Measurements from ENCODE around the gene MRPL48.
"Not testable (repeated sequence)": the region's sequence is repeated elsewhere in the genome, so short reads cannot be mapped to it uniquely, and the experiment has no call there.

Gene MRPL48

GRCh38 chr11:73869332-73869949, 81.8 kb downstream of the MRPL48 start:
- peaks cover 45% of the 10 kb centered on the region for H3K36me3 ChIP-seq (ENCODE audit: control insufficient read depth, insufficient read depth, low read length)
- no peak overlapping the region for H3K4me3 ChIP-seq (ENCODE audit: low read depth, low read length)
- no peaks in the 10 kb centered on the region for H3K9me3 ChIP-seq (ENCODE audit: control insufficient read depth, insufficient read depth, low read depth, low read length)
- H3K9ac ChIP-seq (ENCODE audit: low read length) = no peak overlapping the region
- no peak overlapping the region for H3K27ac ChIP-seq (ENCODE audit: low read depth, low read length)
- no peaks in the 10 kb centered on the region for H3K4me1 ChIP-seq (ENCODE audit: control insufficient read depth, insufficient read depth, low read length)
- H3K27me3 ChIP-seq (ENCODE audit: control insufficient read depth, insufficient read depth, low read length) = no peaks in the 10 kb centered on the region

GRCh38 chr11:73870261-73870660, 82.6 kb downstream of the MRPL48 start:
- no peak overlapping the region for H3K9ac ChIP-seq (ENCODE audit: low read length)
- no peak overlapping the region for H3K4me3 ChIP-seq (ENCODE audit: low read depth, low read length)
- no peaks in the 10 kb centered on the region for H3K9me3 ChIP-seq (ENCODE audit: control insufficient read depth, insufficient read depth, low read depth, low read length)
- no peaks in the 10 kb centered on the region for H3K27me3 ChIP-seq (ENCODE audit: control insufficient read depth, insufficient read depth, low read length)
- peaks cover 48% of the 10 kb centered on the region for H3K36me3 ChIP-seq (ENCODE audit: control insufficient read depth, insufficient read depth, low read length)
- H3K4me1 ChIP-seq (ENCODE audit: control insufficient read depth, insufficient read depth, low read length) = peaks cover 3% of the 10 kb centered on the region
- no peak overlapping the region for H3K27ac ChIP-seq (ENCODE audit: low read depth, low read length)

GRCh38 chr11:73872749-73873357, 85.2 kb downstream of the MRPL48 start:
- H3K4me3 ChIP-seq (ENCODE audit: low read depth, low read length) = no peak overlapping the region
- no peak overlapping the region for H3K9ac ChIP-seq (ENCODE audit: low read length)
- peaks cover 6% of the 10 kb centered on the region for H3K4me1 ChIP-seq (ENCODE audit: control insufficient read depth, insufficient read depth, low read length)
- no peaks in the 10 kb centered on the region for H3K27me3 ChIP-seq (ENCODE audit: control insufficient read depth, insufficient read depth, low read length)
- H3K9me3 ChIP-seq (ENCODE audit: control insufficient read depth, insufficient read depth, low read depth, low read length) = no peaks in the 10 kb centered on the region
- H3K27ac ChIP-seq (ENCODE audit: low read depth, low read length) = no peak overlapping the region
- peaks cover 48% of the 10 kb centered on the region for H3K36me3 ChIP-seq (ENCODE audit: control insufficient read depth, insufficient read depth, low read length)

GRCh38 chr11:73875380-73875779, 87.7 kb downstream of the MRPL48 start:
- no peak overlapping the region for H3K27ac ChIP-seq (ENCODE audit: low read depth, low read length)
- H3K36me3 ChIP-seq (ENCODE audit: control insufficient read depth, insufficient read depth, low read length) = peaks cover 45% of the 10 kb centered on the region
- H3K4me3 ChIP-seq (ENCODE audit: low read depth, low read length) = peak overlapping the region; percentile 94
- H3K27me3 ChIP-seq (ENCODE audit: control insufficient read depth, insufficient read depth, low read length) = no peaks in the 10 kb centered on the region
- H3K9ac ChIP-seq (ENCODE audit: low read length) = peak overlapping the region; percentile 93
- peaks cover 6% of the 10 kb centered on the region for H3K4me1 ChIP-seq (ENCODE audit: control insufficient read depth, insufficient read depth, low read length)
- no peaks in the 10 kb centered on the region for H3K9me3 ChIP-seq (ENCODE audit: control insufficient read depth, insufficient read depth, low read depth, low read length)

DNA sequence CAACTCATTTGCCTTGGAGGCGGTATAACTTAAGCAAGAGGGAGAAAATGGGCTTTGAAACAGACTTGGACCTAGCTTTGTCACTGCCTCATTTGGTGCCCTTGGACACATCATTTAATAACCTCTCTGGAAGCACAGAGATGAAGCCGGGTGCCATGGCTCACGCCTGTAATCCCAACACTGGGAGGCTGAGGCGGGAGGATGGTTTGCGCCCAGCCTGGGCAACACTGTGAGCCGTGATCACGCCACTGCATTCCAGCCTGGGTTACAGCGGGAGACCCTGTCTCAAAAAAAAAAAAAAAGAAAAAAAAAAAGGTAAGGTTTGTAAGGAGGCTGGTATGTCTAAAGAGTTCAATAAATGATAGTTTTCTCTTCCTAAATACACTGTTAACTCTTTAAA, 88.2 kb downstream of the MRPL48 start:
- Histone ChIP-seq H3K9me3 (ENCODE audit: control insufficient read depth, insufficient read depth, low read depth, low read length) (no peaks in the 10 kb centered on the region), H3K27ac (ENCODE audit: low read depth, low read length) (peak overlapping the region; percentile 80), H3K4me1 (ENCODE audit: control insufficient read depth, insufficient read depth, low read length) (peaks cover 6% of the 10 kb centered on the region), H3K9ac (ENCODE audit: low read length) (peak overlapping the region; percentile 93), H3K4me3 (ENCODE audit: low read depth, low read length) (peak overlapping the region; percentile 94), H3K27me3 (ENCODE audit: control insufficient read depth, insufficient read depth, low read length) (no peaks in the 10 kb centered on the region), H3K36me3 (ENCODE audit: control insufficient read depth, insufficient read depth, low read length) (peaks cover 44% of the 10 kb centered on the region)

DNA sequence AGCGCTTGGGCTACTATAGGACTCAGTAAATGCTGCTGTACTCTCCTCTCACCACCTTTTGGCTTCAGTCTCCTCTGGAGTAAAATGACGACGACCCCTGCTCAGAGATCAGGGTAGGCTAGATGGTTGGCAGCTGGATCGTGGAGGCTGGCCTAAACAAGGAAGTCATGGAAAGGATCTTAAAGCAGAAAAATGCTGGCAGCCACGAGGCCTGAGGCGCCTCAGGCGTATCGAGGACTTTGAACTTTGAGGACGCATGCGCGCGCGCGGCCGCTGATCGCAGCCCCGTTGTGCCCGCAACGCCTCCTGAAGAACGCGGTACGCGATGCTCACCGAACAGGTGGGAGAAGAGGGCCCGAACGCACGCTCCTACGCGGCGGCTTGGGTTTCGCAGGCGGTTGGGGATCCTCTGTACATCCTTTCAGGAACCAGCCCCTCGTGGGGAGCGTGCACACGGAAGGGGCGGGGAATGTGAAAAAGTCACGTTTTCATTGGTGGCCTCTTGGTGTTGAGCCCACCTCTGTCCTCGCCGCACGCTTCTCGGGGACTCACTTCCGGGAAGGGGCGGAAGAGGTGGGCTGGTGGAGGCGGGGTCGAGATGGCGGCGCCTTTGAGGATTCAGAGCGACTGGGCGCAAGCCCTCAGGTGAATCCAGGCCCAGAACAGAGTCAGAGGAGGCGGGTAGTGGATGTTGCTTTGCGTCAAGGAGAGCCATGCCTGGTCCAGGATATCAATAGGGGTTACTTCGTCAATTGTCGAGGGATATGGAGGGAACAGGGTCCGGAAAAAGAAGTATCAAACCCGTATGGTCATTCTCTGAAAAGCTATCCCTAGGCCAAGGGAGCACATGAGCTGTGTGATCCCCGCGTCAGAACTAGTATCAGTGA, 89.0 kb downstream of the MRPL48 start, which contains the start of the genes COA4 and PAAF1:
TSS of gene COA4 (minus strand) at position 423 of the 887 bp plus-strand sequence. CDS start 3,468 bp downstream, outside the sequence.
TSS of gene PAAF1 (plus strand) at position 576 of the 887 bp plus-strand sequence. CDS start at position 599, 23 bp downstream.
- H3K4me1 ChIP-seq (ENCODE audit: control insufficient read depth, insufficient read depth, low read length) = peaks cover 6% of the 10 kb centered on the region
- peak within 1 kb of the TSS; percentile 94 for H3K4me3 ChIP-seq (ENCODE audit: low read depth, low read length)
- H3K9me3 ChIP-seq (ENCODE audit: control insufficient read depth, insufficient read depth, low read depth, low read length) = no peaks in the 10 kb centered on the region
- peak within 1 kb of the TSS; percentile 80 for H3K27ac ChIP-seq (ENCODE audit: low read depth, low read length)
- H3K27me3 ChIP-seq (ENCODE audit: control insufficient read depth, insufficient read depth, low read length) = no peaks in the 10 kb centered on the region
- H3K36me3 ChIP-seq (ENCODE audit: control insufficient read depth, insufficient read depth, low read length) = peaks cover 37% of the 10 kb centered on the region
- peak within 1 kb of the TSS; percentile 93 for H3K9ac ChIP-seq (ENCODE audit: low read length)

- Histone ChIP-seq H3K36me3 (ENCODE audit: control insufficient read depth, insufficient read depth, low read length) (peaks cover 23% of the 10 kb centered on the region), H3K27ac (ENCODE audit: low read depth, low read length) (no peak overlapping the region), H3K9me3 (ENCODE audit: control insufficient read depth, insufficient read depth, low read depth, low read length) (no peaks in the 10 kb centered on the region), H3K9ac (ENCODE audit: low read length) (no peak overlapping the region), H3K4me1 (ENCODE audit: control insufficient read depth, insufficient read depth, low read length) (peaks cover 6% of the 10 kb centered on the region), H3K27me3 (ENCODE audit: control insufficient read depth, insufficient read depth, low read length) (no peaks in the 10 kb centered on the region), H3K4me3 (ENCODE audit: low read depth, low read length) (no peak overlapping the region)
Measured at GRCh38 chr11:73878771-73879170, 91.1 kb downstream of the MRPL48 start.

DNA sequence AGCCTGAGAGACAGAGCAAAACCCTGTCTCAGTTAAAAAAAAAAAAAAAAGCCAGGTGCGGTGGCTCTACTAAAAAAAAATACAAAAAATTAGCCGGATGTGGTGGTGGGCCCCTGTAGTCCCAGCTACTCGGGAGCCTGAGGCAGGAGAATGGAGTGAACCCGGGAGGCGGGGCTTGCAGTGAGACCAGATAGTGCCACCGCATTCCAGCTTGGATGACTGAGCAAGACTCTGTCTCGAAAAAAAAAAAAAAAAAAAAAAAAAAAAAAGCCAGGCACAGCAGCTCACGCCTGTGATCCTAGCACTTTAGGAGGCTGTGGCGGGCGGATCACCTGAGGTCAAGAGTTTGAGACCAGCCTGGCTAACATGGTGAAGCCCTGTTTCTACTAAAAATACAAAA, 92.8 kb downstream of the MRPL48 start:
- peaks cover 13% of the 10 kb centered on the region; the same call in 1 of the 2 replicates for H3K36me3 ChIP-seq (ENCODE audit: control insufficient read depth, insufficient read depth, low read length)
- not testable (repeated sequence) for H3K4me1 ChIP-seq (ENCODE audit: control insufficient read depth, insufficient read depth, low read length); H3K9ac ChIP-seq (ENCODE audit: low read length); H3K27ac ChIP-seq (ENCODE audit: low read depth, low read length); H3K9me3 ChIP-seq (ENCODE audit: control insufficient read depth, insufficient read depth, low read depth, low read length); H3K27me3 ChIP-seq (ENCODE audit: control insufficient read depth, insufficient read depth, low read length); H3K4me3 ChIP-seq (ENCODE audit: low read depth, low read length)

- H3K9ac ChIP-seq (ENCODE audit: low read length) = no peak overlapping the region
- no peaks in the 10 kb centered on the region for H3K27me3 ChIP-seq (ENCODE audit: control insufficient read depth, insufficient read depth, low read length)
- H3K4me3 ChIP-seq (ENCODE audit: low read depth, low read length) = no peak overlapping the region
- no peaks in the 10 kb centered on the region for H3K4me1 ChIP-seq (ENCODE audit: control insufficient read depth, insufficient read depth, low read length)
- H3K27ac ChIP-seq (ENCODE audit: low read depth, low read length) = no peak overlapping the region
- no peaks in the 10 kb centered on the region for H3K9me3 ChIP-seq (ENCODE audit: control insufficient read depth, insufficient read depth, low read depth, low read length)
- H3K36me3 ChIP-seq (ENCODE audit: control insufficient read depth, insufficient read depth, low read length) = peaks cover 22% of the 10 kb centered on the region
Measured at GRCh38 chr11:73883856-73884255, 96.2 kb downstream of the MRPL48 start.

DNA sequence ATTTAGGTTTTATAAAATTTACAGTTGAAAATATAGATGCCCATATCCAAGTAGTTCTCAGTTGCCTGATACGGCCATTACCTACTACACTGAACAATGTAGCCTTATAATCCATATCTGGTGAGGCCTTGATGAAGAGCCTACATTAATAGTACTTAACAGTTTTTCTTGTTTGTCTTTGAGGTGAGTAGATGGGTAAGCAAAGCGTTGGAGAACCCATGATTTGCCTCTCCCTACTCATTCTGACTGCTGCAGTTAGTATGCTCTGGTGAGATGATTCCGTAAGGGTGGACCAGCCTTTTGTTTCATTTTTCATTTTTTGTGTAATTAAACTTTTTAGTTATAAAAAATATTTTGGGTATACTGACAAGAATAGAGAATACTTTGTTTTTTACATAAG, 100.6 kb downstream of the MRPL48 start:
- H3K27me3 ChIP-seq (ENCODE audit: control insufficient read depth, insufficient read depth, low read length) = no peaks in the 10 kb centered on the region

GRCh38 chr11:73889019-73889418, 101.3 kb downstream of the MRPL48 start:
- no peak overlapping the region for H3K9ac ChIP-seq (ENCODE audit: low read length)
- H3K4me3 ChIP-seq (ENCODE audit: low read depth, low read length) = no peak overlapping the region
- H3K27ac ChIP-seq (ENCODE audit: low read depth, low read length) = no peak overlapping the region
- no peaks in the 10 kb centered on the region for H3K27me3 ChIP-seq (ENCODE audit: control insufficient read depth, insufficient read depth, low read length)
- H3K4me1 ChIP-seq (ENCODE audit: control insufficient read depth, insufficient read depth, low read length) = no peaks in the 10 kb centered on the region
- H3K36me3 ChIP-seq (ENCODE audit: control insufficient read depth, insufficient read depth, low read length) = peaks cover 39% of the 10 kb centered on the region
- H3K9me3 ChIP-seq (ENCODE audit: control insufficient read depth, insufficient read depth, low read depth, low read length) = no peaks in the 10 kb centered on the region

More for the DNA sequence above, 100.6 kb downstream of the MRPL48 start:
- no peak overlapping the region for H3K9ac ChIP-seq (ENCODE audit: low read length)
- peaks cover 46% of the 10 kb centered on the region for H3K36me3 ChIP-seq (ENCODE audit: control insufficient read depth, insufficient read depth, low read length)
- H3K4me1 ChIP-seq (ENCODE audit: control insufficient read depth, insufficient read depth, low read length) = no peaks in the 10 kb centered on the region
- H3K27ac ChIP-seq (ENCODE audit: low read depth, low read length) = no peak overlapping the region
- no peak overlapping the region for H3K4me3 ChIP-seq (ENCODE audit: low read depth, low read length)
- H3K9me3 ChIP-seq (ENCODE audit: control insufficient read depth, insufficient read depth, low read depth, low read length) = no peaks in the 10 kb centered on the region
